Ectodermal cell (in vitro differentiated cells): ENCODE measurements around the gene PRCD.
A peak's percentile ranks its signal among the peaks of the same experiment; 100 is the strongest.

Experiments
- H3K27ac ChIP-seq: 2 replicates; pipeline ENCODE4 v1.7.0; 2013; ENCODE audit warnings: mild to moderate bottlenecking, low read depth, low read length; ENCODE audit not compliant: insufficient read depth, poor library complexity, severe bottlenecking
- H3K27me3 ChIP-seq: 2 replicates; pipeline ENCODE4 v1.7.0; 2013; ENCODE audit warnings: mild to moderate bottlenecking, low read length; ENCODE audit not compliant: insufficient read depth, control insufficient read depth, poor library complexity, severe bottlenecking
- H3K36me3 ChIP-seq: one replicate; pipeline ENCODE4 v1.7.0; 2013; ENCODE audit warnings: low read length; ENCODE audit not compliant: control insufficient read depth, insufficient read depth
- H3K4me1 ChIP-seq: one replicate; pipeline ENCODE4 v1.7.0; 2013; ENCODE audit warnings: low read length; ENCODE audit not compliant: control insufficient read depth, insufficient read depth
- H3K4me3 ChIP-seq: 2 replicates; pipeline ENCODE4 v1.7.0; 2013; ENCODE audit warnings: low read depth, low read length, control low read depth; ENCODE audit not compliant: insufficient read depth
- H3K9me3 ChIP-seq: 2 replicates; pipeline ENCODE4 v1.7.0; 2013; ENCODE audit warnings: mild to moderate bottlenecking, low read length, moderate library complexity; ENCODE audit not compliant: control insufficient read depth
- WGBS, 2 experiments: methylation state at CpG; one replicate each; pipeline ENCODE4 v1.1.7; 2013; ENCODE audit warnings: missing lambda C conversion rate in 2 of 2; 5-methylcytosine and 5-hydroxymethylcytosine counted together

The PRCD gene

GRCh38 chr17:76548378-76549214, 8.8 kb downstream of the PRCD start:
- Histone ChIP-seq H3K4me1 (peaks cover 24% of the 10 kb centered on the region), H3K9me3 (no peaks in the 10 kb centered on the region), H3K36me3 (no peaks in the 10 kb centered on the region), H3K27me3 (peaks cover 4% of the 10 kb centered on the region), H3K27ac (no peak overlapping the region), H3K4me3 (no peak overlapping the region)
- WGBS, 2 experiments: 72 to 77% methylated on average over 9 of the region's 9 CpGs

GRCh38 chr17:76549215-76549518, 9.3 kb downstream of the PRCD start:
- Histone ChIP-seq H3K4me3 (no peak overlapping the region), H3K27me3 (peaks cover 2% of the 10 kb centered on the region), H3K27ac (no peak overlapping the region), H3K36me3 (no peaks in the 10 kb centered on the region), H3K4me1 (peaks cover 18% of the 10 kb centered on the region), H3K9me3 (no peaks in the 10 kb centered on the region)
- WGBS, 2 experiments: 95 to 97% methylated on average over 8 to 9 of the region's 9 CpGs

- Histone ChIP-seq H3K27me3 (no peaks in the 10 kb centered on the region), H3K36me3 (no peaks in the 10 kb centered on the region), H3K4me1 (peaks cover 16% of the 10 kb centered on the region), H3K9me3 (no peaks in the 10 kb centered on the region), H3K27ac (no peak overlapping the region), H3K4me3 (no peak overlapping the region)
- 92 to 93% methylated on average over 7 of the region's 7 CpGs for WGBS, 2 experiments
Observed at GRCh38 chr17:76549539-76549938, 9.7 kb downstream of the PRCD start.

- WGBS, 2 experiments: 85 to 90% methylated on average over 14 to 15 of the region's 15 CpGs
- no peaks in the 10 kb centered on the region for H3K27me3 ChIP-seq
- no peaks in the 10 kb centered on the region for H3K9me3 ChIP-seq
- H3K36me3 ChIP-seq: no peaks in the 10 kb centered on the region
- peaks cover 11% of the 10 kb centered on the region for H3K4me1 ChIP-seq
- H3K27ac ChIP-seq: no peak overlapping the region
- no peak overlapping the region for H3K4me3 ChIP-seq
Observed at GRCh38 chr17:76550712-76551615, 11.1 kb downstream of the PRCD start.

- WGBS, 2 experiments: 93 to 98% methylated on average over 4 of the region's 4 CpGs
- peaks cover 5% of the 10 kb centered on the region for H3K4me1 ChIP-seq
- H3K4me3 ChIP-seq: no peak overlapping the region
Observed at GRCh38 chr17:76551685-76552084, 11.8 kb downstream of the PRCD start.

GRCh38 chr17:76553178-76553908, 13.5 kb downstream of the PRCD start:
- WGBS, 2 experiments: 90 to 92% methylated on average over 8 of the region's 8 CpGs
- Histone ChIP-seq H3K4me1 (no peaks in the 10 kb centered on the region), H3K36me3 (no peaks in the 10 kb centered on the region), H3K9me3 (no peaks in the 10 kb centered on the region), H3K27me3 (no peaks in the 10 kb centered on the region), H3K4me3 (no peak overlapping the region), H3K27ac (no peak overlapping the region)

More at GRCh38 chr17:76551685-76552084, 11.8 kb downstream of the PRCD start:
- Histone ChIP-seq H3K27ac (no peak overlapping the region), H3K9me3 (no peaks in the 10 kb centered on the region), H3K27me3 (no peaks in the 10 kb centered on the region), H3K36me3 (no peaks in the 10 kb centered on the region)

- peaks cover 5% of the 10 kb centered on the region for H3K4me1 ChIP-seq
- H3K27ac ChIP-seq: no peak overlapping the region
- no peak overlapping the region for H3K4me3 ChIP-seq
- WGBS, 2 experiments: 77 to 80% methylated on average over 6 of the region's 6 CpGs
- H3K27me3 ChIP-seq: no peaks in the 10 kb centered on the region
- no peaks in the 10 kb centered on the region for H3K36me3 ChIP-seq
- H3K9me3 ChIP-seq: no peaks in the 10 kb centered on the region
Observed at GRCh38 chr17:76554131-76554530, 14.3 kb downstream of the PRCD start.

- H3K4me1 ChIP-seq: peaks cover 10% of the 10 kb centered on the region
- 47 to 48% methylated on average over 30 of the region's 30 CpGs for WGBS, 2 experiments
- no peak overlapping the region for H3K27ac ChIP-seq
- peak overlapping the region; percentile 71 for H3K4me3 ChIP-seq
- H3K9me3 ChIP-seq: no peaks in the 10 kb centered on the region
- no peaks in the 10 kb centered on the region for H3K27me3 ChIP-seq
- peaks cover 2% of the 10 kb centered on the region for H3K36me3 ChIP-seq
Observed at GRCh38 chr17:76556765-76557367, 17.0 kb downstream of the PRCD start.

GRCh38 chr17:76557368-76558197, 17.7 kb downstream of the PRCD start:
- 1 to 2% methylated on average over 55 of the region's 55 CpGs for WGBS, 2 experiments
- no peaks in the 10 kb centered on the region for H3K27me3 ChIP-seq
- H3K4me3 ChIP-seq: peak overlapping the region; percentile 71
- H3K9me3 ChIP-seq: no peaks in the 10 kb centered on the region
- peaks cover 4% of the 10 kb centered on the region for H3K36me3 ChIP-seq
- H3K4me1 ChIP-seq: peaks cover 10% of the 10 kb centered on the region
- H3K27ac ChIP-seq: peak overlapping the region; percentile 31
